ENCODE results near the gene ZNF442.
"Not testable (repeated sequence)": the region's sequence is repeated elsewhere in the genome, so short reads cannot be mapped to it uniquely, and the experiment has no call there.

ZNF442 gene

DNA sequence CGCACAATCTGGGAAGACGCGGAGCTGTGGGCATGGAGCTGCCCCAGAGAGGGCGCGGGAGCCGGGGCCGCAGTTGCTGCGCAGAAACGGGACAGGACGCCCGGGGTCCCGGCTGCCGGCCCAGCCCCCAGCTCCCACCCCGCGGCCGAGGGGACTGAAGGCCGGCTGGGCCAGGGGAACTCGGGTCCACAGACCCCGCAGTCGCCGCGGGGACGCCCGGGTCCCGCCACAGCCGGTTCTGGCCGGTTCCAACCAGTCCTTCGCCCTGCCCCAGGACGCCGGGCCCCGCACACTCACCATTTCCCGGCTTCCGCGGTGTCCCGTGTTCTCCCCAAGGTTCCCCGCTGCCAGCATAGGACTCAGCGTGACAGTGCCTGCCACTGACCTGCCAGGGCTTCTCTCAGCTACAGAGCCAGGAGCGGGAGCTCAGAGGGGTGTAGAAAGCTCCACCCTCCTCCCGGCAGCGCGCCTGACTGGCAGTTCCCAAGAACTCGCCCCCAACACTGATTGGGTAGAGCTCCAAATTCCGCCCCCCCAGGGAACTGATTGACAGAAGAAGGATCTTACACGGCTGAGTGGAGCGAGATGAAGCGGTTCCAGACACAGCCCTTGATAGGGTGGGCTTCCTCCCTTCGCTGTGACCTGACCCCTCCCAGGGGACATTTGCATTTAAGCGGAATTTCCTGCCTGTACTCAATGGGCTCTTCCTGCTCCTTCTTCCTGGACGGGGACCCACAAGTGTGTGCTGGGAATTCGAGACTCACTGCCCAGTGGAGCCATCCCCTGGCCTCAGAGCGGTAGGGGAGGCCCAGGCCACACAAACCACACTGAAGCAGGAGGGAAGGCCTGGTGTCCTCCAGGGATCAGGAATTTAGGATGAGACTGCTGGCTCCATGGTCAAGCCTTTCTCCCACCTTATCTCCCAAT is at the start of gene ZNF442:
ZNF442 (minus strand) TSS at position 448 of the 927 bp plus-strand sequence. CDS start 2,052 bp downstream, outside the sequence.
- peak; percentile 78 for DNase-seq

DNA sequence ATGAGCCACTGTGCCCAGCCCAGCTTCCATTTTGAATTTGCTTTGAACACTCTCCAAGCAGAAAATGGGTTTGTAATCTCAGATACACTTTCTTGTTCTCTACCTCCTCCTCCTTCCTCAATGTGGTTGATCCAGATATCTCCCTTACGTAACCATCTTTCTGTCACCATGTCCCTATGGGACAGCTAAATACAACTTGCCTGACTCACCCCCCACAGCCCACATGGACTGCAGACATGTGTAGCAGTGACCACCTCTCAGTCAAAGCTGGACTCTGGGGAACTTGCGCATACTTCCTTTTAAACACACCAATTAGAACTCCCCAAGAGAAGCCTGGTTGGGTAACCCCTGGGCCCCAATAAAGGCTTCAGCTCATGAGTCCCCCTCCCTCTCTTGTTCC is 46.4 kb upstream of the ZNF442 start:
- DNase-seq, result no peak

DNA sequence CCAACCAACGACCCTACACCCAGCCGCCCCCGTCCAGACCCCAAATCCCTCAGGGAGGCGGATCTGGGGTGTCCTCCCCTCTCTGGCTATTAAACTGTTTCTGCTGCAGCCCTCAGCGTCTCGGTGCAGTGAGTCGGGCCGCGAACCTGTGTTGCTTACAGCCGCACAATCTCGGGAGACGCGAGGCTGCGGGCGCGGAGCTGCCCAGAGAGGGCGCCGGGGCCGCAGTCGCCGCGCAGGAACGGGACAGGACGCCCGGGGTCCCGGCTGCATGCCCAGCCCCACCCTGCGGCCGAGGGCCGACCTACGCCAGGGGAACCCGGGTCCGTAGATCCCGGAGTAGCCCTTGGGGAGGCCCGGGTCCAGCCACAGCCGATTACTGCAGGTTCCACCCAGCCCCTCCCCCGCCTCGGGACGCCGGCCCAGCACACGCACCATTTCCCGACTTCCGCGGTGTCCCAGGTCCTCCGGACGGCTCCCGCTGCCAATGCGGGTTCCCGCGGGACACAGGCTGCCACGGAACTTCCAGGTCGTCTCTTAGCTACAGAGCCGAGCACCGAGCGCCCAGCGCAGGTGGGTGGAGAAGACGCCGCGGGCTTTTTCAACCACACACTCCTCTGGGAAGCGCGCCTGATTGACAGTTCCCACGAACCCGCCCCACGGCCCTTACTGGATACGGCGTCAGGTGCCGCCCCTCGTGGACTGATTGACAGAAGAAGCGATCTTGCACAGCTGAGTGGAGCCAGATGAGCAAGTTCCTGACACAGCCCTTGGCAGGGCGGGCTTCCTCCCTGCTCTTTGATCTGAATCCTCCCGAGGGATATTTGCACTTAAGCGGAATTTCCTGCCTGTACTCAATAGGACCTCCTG is 35.4 kb upstream of the ZNF442 start, which contains the start of gene ZNF799:
ZNF799 (minus strand) TSS at position 639 of the 870 bp plus-strand sequence; CDS start at position 438, 201 bp downstream.
- DNase-seq, result peak; percentile 92

DNA sequence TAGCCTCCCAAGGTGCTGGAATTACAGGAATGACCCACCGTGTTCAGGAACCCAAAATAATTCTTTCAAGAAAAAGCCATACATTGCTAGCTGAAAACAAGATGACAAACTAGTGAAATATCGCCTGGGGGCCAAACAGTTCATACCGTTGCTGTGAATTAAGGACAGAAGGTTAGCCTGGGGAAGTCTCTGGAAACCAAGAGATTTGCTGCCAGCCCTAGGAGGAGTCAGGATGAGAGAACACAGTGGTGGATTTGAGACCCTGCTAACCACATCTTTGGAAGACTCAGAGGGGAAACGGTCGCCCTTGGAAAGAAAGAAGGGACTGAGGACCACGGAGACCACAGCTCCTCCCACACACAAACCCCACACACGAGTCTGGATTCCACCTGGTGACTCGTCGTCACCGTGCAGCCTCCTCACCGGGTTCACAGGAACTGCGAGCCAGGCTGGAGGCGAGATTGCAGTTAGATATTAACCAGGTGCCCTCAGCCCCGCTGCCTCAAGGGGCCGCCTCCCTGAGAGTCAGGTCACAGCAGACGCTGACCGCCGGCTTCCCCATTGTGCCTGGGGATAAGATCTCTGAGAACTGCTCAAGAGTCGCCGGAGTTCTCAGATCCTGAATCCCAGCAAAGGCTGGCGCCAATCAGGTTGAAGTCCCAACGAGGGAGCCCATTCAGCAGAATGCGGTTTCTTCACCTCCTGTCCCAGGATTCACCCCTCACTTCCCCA is 34.6 kb upstream of the ZNF442 start:
- DNase-seq, result peak; percentile 1

DNA sequence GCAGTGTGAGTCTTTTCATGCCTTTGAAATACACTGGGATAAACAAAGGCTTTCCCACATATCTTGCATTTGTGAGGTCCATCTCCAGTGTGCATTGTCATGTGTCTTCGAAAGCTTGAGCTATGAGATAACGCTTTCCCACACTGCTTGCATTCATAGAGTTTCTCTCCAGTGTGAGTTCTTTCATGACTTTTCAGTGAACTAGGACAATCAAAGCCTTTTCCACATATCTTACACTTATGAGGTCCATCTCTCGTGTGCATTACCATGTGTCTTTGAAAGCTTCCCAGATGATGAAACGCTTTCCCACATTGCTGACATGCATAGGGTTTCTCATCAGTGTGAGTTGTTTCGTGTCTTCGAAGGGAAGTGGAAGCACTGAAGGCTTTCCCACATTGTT is 25.7 kb upstream of the ZNF442 start:
- DNase-seq, result not testable (repeated sequence)

DNA sequence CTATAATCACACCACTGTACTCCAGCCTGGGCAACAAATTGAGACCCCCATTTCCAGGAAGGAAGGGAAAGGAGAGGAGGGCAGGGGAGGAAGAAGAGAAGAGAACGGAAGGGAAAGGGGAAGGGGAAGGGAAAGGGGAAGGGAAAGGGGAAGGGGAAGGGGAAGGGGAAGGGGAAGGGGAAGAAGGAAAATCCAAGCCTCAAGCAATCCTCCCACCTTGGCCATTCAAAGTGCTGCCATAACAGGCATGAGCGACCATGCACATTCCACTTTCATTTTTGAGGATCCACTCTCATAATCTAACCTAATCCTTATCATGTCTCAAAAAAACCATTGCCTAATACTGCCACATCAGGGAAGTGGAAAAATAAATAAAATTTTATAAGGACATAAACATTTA is 20.9 kb upstream of the ZNF442 start:
- DNase-seq, result not testable (repeated sequence)

DNA sequence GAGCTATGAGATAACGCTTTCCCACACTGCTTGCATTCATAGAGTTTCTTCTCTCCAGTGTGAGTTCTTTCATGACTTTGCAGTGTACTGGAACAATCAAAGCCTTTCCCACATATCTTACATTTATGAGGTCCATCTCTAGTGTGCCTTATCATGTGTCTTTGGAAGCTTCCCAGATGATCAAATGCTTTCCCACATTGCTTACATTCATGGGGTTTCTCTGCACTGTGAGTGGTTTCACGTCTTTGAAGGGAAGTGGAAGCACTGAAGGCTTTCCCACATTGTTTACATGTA is 14.9 kb upstream of the ZNF442 start:
- no peak for DNase-seq

DNA sequence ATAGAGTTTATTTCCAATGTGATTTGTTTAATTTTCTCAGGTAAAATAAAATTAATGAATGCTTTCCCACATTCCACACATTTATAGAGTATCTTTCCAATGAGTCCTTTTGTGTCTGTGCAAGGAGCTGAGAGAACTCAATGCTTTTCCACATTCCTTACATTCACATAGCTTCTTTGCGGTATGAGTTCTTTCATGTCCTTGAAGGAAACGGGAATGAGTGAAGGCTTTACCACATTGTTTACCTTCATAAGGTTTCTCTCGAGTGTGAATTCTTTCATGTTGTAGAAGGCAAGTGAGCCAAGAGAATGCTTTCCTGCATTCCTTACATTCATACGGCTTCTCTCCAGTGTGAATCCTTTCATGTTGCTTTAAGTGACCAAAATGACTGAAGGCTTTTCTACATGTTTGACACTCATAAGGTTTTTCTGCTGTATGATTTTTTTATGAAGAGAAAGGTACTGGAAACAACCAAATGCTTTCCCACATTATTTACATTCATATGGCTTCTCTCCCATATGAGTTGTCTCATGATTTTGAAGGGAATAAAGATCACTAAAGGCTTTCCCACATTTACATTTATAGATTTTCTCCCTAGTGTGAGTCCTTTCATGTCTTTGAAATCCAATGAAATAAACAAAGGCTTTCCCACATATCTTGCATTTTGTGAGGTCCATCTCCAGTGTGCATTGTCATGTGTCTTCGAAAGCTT is 14.4 kb upstream of the ZNF442 start:
- no peak for DNase-seq

DNA sequence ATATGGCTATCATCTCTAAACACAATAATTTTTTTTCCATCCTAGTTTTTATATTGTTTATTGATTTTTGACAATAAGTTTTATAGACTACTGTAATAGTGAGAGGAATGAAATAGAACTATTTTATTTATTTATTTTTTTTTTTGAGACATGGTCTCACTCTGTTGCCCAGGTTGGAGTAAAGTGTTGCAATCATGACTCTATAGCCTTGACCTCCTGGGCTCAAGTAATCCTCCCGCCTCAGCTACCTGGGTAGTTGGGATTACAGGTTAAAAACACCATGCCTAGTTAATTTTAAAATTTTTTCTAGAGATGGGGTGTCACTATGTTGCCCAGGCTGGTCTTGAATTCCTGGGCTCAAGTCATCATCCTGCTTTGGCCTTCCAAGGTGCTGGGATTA is 8.5 kb upstream of the ZNF442 start:
- no peak for DNase-seq

DNA sequence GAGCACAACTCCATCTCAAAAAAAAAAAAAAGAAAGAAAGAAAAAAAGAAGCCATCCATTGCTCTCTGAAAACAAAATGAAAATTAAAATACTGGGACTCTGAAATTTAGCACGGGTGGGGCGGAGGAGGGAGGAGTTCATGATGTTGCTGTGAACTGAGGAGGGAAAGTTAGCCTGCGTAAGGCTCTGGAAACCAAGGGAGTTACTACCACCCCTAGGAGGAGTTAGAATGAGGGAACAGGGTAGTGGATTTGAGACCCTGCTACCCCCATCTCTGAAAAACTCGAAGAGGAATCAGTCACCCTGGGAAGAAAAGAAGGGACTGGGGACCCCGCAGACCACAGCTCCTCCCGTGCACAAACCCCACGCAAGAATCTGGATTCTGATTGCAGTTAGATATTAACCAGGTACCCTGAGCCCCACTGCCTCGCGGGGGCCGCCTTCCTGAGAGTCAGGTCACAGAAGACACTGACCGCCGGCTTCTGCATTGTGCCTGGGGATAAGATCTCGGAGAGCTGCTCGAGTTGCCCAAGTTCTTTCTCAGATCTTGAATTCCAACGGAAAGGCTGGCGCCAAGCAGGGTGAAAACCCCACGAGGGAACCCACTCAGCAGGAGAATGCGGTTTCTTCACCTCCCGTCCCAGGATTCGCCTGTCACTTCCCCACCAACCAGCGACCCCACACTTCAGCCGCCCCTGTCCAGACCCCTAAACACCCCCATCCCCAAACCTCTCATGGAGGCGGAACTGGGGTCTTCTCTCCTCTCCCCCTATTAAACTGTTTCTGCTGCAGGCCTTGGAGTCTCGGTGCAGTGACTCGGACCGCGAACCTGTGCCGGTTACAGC is 870 bp downstream of the ZNF442 start:
- no peak for DNase-seq

DNA sequence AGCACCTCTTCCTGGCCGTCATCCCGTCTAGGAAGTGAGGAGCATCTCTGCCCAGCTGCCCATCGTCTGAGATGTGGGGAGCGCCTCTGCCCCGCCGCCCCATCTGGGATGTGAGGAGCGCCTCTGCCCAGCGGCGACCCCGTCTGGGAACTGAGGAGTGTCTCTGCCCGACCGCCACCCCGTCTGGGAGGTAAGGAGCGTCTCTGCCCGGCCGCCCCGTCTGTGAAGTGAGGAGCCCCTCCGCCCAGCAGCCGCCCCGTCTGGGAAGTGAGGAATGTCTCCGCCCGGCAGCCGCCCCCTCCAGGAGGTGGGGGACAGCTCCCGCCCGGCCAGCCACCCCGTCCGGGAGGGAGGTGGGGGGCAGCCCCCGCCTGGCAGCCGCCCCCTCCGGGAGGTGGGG is 3.2 kb downstream of the ZNF442 start:
- DNase-seq, result not testable (repeated sequence)

DNA sequence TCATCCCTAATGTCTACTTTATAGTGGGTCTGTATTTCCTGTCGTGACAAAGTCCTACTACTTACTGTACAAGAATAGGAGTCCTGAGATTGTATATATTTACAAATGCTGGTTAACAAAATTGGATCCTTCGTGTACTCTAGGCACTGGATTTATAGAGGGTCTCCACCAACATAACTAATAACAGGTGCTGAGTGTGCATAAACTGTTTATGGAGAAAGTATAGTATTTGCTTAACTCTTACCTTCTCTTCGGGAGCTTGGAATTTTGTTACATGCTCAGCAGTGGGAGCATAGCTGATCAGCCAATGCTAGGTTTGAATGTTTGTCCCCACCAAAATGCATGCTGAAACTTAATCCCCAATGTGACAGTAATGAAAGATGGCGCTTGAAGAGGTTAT is 12.1 kb downstream of the ZNF442 start:
- no peak for DNase-seq

DNA sequence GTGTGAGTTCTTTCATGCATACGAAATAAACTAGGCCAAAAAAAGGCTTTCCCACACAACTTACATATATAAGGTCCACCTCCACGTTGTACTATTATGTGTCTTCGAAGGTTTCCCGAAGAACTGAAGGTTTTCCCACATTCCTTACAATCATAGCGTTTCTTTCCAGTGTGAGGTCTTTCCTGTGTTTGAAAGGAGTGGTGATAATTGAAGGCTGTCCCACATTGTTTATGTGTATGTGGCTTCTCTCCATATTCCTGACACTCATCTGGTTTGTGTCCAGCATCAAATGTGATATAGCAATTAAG is 14.6 kb downstream of the ZNF442 start:
- DNase-seq, result no peak

DNA sequence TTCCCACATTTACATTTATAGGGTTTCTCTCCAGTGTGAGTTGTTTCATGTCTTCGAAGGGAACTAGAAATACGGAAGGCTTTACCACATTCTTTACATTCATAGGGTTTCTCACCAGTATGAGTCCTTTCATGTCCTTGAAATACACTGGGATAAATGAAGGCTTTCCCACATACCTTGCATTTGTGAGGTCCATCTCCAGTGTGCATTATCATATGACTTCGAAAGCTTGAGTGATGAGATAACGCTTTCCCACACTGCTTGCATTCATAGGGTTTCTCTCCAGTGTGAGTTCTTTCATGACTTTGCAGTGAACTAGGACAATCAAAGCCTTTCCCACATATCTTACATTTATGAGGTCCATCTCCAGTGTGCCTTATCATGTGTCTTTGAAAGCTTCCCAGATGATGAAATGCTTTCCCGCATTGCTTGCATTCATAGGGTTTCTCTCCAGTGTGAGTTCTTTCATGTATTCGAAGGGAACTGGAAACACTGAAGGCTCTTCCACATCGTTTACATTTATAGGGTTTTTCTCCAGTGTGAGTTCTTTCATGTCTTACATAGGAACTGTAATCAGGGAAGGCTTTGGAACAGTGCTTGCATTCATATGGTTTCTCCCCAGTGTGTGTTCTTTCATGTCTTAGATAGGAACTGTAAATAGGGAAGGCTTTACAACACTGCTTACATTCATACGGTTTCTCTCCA is 15.1 kb downstream of the ZNF442 start:
- DNase-seq, result no peak

DNA sequence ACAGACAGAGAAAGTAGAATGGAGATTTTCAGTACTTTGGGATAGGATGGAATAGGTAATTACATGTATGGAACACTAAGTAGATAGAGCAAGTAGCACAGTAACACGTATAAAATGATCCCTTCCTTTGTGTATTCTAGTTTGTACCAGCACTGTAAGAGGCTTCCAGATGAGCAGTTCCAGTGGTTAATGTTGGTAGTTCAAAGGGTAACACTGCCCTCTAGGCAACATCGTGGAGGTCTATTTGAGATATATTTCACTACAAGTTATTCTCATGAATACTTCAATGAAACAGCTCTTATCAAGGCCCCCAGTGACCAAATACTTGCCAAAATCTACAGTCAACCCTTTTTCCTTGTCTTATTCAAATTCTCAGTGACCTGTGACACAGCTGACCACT is 18.6 kb downstream of the ZNF442 start:
- no peak for DNase-seq

DNA sequence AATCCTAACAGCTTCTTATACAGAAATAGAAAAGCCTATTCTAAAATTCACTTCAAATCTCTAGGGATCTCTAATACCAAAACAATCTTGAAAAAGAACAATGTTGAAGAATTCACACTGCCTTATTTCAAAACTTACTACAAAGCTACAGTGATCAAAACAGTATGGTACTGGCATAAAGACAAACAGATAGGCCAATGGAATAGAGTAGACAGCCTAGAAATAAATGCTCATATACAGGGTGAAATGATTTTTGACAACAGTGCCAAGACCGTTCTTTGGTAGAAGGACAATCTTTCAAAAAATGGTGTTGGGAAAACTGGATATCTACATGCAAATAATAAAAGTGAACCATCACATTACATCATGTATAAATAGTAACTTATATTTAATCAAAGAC is 20.3 kb downstream of the ZNF442 start:
- no peak for DNase-seq

DNA sequence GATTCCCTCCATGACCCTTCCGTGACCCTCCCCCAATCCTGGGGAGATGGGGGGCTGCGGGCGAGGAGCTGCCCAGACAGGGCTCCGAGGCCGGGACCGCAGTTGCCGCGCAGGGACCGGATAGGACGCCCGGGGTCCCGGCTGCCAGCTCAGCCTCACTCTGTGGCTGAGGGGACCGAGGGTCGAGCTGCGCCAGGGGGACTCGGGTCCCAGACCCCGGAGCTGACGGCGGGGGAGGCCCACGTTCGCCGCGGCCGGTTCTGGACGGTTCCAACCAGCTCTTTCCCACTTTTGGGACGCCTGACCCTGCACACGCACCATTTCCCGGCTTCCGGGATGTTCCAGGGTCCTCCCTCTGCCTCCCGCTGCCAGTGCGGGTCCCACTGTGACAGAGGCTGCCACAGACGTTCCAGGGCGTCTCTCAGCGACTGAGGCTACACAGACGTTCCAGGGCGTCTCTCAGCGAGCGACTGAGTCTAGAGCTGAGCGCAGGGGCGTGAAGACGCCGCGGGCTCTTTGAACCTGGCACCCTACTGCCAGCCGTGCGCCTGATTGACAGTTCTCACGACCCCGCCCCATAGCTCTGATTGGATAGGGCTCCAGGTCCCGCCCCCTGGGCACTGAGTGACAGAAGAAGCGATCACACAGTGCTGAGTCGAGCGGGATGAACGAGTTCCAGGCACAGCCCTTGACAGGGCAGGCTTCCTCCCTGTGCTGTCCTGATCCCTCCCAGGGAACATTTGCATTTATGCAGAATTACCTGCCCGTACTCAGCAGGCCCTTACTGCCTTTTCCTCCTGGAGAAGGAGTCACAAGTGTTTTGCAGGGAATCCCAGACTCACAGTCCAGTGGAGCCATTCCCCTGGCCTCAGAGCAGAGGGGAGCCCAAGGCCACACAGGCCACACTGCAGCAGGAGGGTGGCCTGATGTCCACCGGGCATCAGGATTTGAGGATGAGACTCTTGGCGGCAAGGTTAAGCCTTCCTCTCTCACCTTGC is 32.0 kb downstream of the ZNF442 start, which contains the start of gene ZNF563:
ZNF563 (minus strand) TSS at position 472 of the 998 bp plus-strand sequence; CDS start at position 321, 151 bp downstream.
- DNase-seq, result peak; percentile 96

DNA sequence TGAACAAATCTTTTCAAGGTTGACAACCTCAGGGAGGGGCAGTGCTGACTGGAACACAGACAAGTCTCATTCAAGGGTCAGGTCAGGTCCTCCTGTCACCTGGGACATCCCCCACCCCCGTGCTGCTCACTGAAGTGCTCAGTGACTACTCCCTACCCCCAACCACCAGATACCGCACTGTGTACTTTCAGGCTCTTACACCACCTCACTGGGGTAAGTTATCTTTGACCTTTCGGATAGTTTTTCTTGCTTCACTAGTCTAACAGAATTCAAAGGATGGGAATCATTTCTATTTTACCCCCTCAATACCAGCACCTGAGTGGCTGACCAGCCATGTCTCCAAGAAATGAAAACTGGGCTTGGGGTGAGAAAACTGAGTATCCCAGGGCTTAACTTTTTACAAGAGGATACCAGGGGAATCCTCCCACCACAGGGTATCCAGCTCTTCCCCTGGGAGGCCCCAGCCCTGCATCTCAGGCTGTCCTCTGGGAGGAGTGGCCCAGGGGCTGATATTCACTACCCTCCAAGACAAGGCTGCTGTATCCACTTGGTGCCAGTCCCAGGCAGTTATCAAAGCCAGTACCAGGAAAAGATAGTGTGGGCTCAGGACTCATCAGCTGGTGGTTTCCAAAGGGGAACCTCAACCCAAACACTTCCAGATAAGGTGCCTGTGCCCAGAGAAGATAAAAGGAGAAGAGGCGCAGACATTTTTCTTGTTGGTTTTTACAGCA is 34.1 kb downstream of the ZNF442 start:
- peak; percentile 12 for DNase-seq

DNA sequence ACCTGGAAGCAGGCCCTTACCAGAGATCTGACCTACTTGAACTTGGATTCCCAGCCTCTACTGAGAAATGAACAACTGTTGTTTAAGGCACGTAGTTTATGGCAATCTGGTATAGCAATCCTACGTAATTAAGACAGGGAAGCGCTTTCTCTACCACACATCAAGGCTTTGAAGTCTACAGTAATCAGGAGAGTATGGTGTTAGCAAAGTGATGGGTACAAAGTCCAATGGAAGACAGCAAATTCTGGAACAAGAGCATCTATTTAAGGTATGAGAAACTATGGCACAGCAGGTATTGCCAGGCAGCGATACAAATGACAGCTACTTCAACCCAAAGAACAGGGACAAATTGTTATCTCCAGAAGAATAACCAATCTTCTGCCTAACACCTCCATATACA is 35.1 kb downstream of the ZNF442 start:
- no peak for DNase-seq
